ENCODE results near the gene KRT26. TPM values are rescaled to one million over a fixed set of nuclear protein-coding genes. Genes with fewer than 3 reads are reported as not detected.

Gene KRT26
- polyA plus RNA-seq, 3 donors = not detected

- no peak for DNase-seq (ENCODE audit: low read depth in 3 of 3, low spot score in 2 of 3)
Observed at GRCh38 chr17:40734018-40734417, 38.0 kb downstream of the KRT26 start.

GRCh38 chr17:40730970-40731369, 41.0 kb downstream of the KRT26 start:
- DNase-seq (ENCODE audit: low read depth in 3 of 3, low spot score in 2 of 3) = no peak

- DNase-seq (ENCODE audit: low read depth in 3 of 3, low spot score in 2 of 3) = no peak
Observed at GRCh38 chr17:40727447-40728231, 44.4 kb downstream of the KRT26 start.

- no peak for DNase-seq (ENCODE audit: low read depth in 3 of 3, low spot score in 2 of 3)
Observed at GRCh38 chr17:40726919-40727318, 45.1 kb downstream of the KRT26 start.

GRCh38 chr17:40724656-40725055, 47.3 kb downstream of the KRT26 start:
- DNase-seq (ENCODE audit: low read depth in 3 of 3, low spot score in 2 of 3) = no peak

- no peak for DNase-seq (ENCODE audit: low read depth in 3 of 3, low spot score in 2 of 3)
Observed at GRCh38 chr17:40722241-40722640, 49.8 kb downstream of the KRT26 start.

GRCh38 chr17:40720899-40721298, 51.1 kb downstream of the KRT26 start:
- no peak for DNase-seq (ENCODE audit: low read depth in 3 of 3, low spot score in 2 of 3)

- DNase-seq (ENCODE audit: low read depth in 3 of 3, low spot score in 2 of 3) = no peak
Observed at GRCh38 chr17:40718930-40719329, 53.1 kb downstream of the KRT26 start.

GRCh38 chr17:40717776-40718175, 54.2 kb downstream of the KRT26 start:
- no peak for DNase-seq (ENCODE audit: low read depth in 3 of 3, low spot score in 2 of 3)

Other genes with a start within 250 kb of the KRT26 start
- under 1 TPM; 0.21 to 0.40 (median 0.24) TPM for gene CCR7, start 206.7 kb downstream of the KRT26 start, polyA plus RNA-seq (ENCODE audit: insufficient read length in 3 of 3)
- 100 to 1,000 TPM; 272 to 303 (median 302) TPM for gene SMARCE1, start 124.4 kb downstream of the KRT26 start, polyA plus RNA-seq (ENCODE audit: insufficient read length in 3 of 3)
- under 1 TPM in 2 of 3 donors, not detected in 1; 0.14 to 0.24 TPM for gene KRT222, start 107.0 kb downstream of the KRT26 start, polyA plus RNA-seq (ENCODE audit: insufficient read length in 3 of 3)
- not detected for gene KRT24, start 68.4 kb downstream of the KRT26 start, polyA plus RNA-seq (ENCODE audit: insufficient read length in 3 of 3)
- gene KRT25, start 16.9 kb downstream of the KRT26 start, polyA plus RNA-seq (ENCODE audit: insufficient read length in 3 of 3) = under 1 TPM in 2 of 3 donors, not detected in 1; 0.07 TPM
- gene KRT27, start 10.3 kb upstream of the KRT26 start, polyA plus RNA-seq (ENCODE audit: insufficient read length in 3 of 3) = not detected
- gene KRT28, start 27.8 kb upstream of the KRT26 start, polyA plus RNA-seq (ENCODE audit: insufficient read length in 3 of 3) = not detected
- gene KRT10, start 50.4 kb upstream of the KRT26 start, polyA plus RNA-seq (ENCODE audit: insufficient read length in 3 of 3) = 10 to 100 TPM; 33.0 to 44.7 (median 41.0) TPM
- gene KRT12, start 95.0 kb upstream of the KRT26 start, polyA plus RNA-seq (ENCODE audit: insufficient read length in 3 of 3) = not detected
- gene KRT20, start 113.0 kb upstream of the KRT26 start, polyA plus RNA-seq (ENCODE audit: insufficient read length in 3 of 3) = under 1 TPM in 2 of 3 donors, not detected in 1; 0.17 to 0.37 TPM
- gene KRT23, start 165.4 kb upstream of the KRT26 start, polyA plus RNA-seq (ENCODE audit: insufficient read length in 3 of 3) = 1 to 10 TPM in 2 of 3 donors, under 1 TPM in 1; 0.45 to 2.2 (median 2.0) TPM
- not detected for gene KRT39, start 194.7 kb upstream of the KRT26 start, polyA plus RNA-seq (ENCODE audit: insufficient read length in 3 of 3)
- not detected for gene KRT40, start 212.1 kb upstream of the KRT26 start, polyA plus RNA-seq (ENCODE audit: insufficient read length in 3 of 3)
- gene KRTAP3-3, start 222.0 kb upstream of the KRT26 start, polyA plus RNA-seq (ENCODE audit: insufficient read length in 3 of 3) = not detected
- not detected for gene KRTAP3-2, start 227.7 kb upstream of the KRT26 start, polyA plus RNA-seq (ENCODE audit: insufficient read length in 3 of 3)
- gene KRTAP3-1, start 236.9 kb upstream of the KRT26 start, polyA plus RNA-seq (ENCODE audit: insufficient read length in 3 of 3) = not detected

All from right renal cortex interstitium (tissue), 3 donors.